Cerebellar cortex (tissue), 1 donor: Measurements from ENCODE around the gene LRRC14B.
A peak's percentile ranks its signal among the peaks of the same experiment; 100 is the strongest.

Experiments
- DNase-seq: peaks from one replicate; pipeline ENCODE4 v3.0.0-alpha.2; 2015; ENCODE audit warnings: low spot score

LRRC14B gene

DNA sequence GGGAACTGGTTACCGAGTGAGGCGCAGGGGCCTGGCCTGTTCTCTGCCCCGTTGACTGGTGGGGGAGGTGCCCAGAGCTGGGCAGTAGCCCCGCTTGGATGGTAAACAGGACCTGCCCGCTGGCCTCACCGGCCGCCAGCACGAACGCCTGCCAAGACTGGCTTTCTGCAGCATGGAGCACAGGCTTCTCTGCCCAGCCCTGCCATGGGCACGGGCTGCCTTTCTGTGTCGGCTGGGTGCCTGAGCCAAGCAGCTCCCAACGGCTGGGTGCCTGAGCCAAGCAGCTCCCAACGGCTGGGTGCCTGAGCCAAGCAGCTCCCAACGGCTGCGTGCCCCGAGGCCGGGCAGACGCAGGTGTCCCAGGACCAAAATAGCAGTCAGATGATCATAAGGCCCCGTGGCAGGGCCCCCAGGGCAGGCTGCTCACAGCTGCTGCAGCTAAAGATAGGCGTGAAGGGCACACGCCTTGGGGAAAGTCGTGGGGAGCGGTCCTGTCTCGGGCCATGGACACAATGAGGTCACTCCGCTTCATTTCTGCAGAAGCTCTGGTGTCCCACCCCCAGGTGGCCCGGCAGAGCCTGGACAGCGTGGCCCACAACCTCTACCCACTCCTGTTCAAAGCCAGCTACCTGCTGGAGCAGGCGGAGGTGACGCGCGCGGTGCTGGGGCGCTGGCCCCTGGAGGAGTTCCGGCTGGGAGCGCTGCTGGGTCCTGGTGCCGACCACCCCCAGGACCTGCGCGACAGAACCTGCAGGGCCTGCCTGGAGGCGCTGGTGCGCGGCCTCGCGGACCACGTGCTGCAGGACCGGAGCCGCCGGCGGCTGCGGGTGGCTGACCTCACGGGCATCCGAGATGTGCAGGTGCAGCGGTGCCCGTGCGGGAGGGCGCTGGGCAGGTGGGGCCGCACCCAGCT is at the start of gene LRRC14B:
Gene LRRC14B (plus strand): TSS at position 460 of the 913 bp plus-strand sequence. CDS start 44 bp downstream, at position 504.
- DNase-seq = peak; percentile 86

DNA sequence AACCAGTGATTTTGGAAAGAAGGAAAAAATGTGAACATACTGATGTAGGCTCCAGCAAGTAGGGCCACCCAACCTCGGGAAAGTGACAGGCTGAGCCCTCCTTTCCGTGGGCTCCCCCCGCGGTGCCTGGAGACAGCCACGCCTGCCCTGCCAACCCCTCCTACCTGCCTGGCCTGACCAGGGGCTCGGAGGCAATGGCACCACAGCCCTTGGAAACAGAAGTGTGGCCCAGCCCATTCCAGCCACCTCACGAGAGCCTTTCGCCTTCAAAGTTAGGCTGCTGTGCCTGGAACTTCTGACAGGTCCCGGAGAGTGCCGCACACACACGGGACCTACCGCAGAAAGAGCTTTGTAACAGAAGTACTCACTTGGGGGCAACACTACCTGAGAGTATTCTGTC is 49.5 kb upstream of the LRRC14B start:
- DNase-seq = no peak

DNA sequence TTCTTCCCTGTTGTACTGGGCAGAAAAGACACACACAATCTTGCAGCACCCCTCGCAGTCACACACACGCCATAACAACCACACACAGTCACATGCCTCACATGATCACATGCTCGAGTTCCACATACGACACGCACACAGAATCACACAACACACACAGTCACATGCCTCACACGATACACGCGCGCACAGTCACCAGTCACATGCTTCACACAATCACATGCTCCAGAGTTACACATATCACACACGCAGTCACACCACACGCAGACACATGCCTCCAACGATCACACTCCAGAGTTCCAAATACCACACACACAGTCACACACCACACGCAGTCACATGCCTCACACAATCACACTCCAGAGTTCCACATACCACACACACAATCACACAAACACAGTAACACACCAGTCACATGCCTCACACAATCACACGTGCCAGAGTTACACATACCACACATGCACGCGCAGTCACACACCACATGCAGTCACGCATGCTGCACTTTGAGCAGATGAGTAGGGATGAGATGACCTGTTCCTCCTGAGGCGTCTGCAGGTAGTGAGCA is 49.0 kb upstream of the LRRC14B start:
- no peak for DNase-seq

DNA sequence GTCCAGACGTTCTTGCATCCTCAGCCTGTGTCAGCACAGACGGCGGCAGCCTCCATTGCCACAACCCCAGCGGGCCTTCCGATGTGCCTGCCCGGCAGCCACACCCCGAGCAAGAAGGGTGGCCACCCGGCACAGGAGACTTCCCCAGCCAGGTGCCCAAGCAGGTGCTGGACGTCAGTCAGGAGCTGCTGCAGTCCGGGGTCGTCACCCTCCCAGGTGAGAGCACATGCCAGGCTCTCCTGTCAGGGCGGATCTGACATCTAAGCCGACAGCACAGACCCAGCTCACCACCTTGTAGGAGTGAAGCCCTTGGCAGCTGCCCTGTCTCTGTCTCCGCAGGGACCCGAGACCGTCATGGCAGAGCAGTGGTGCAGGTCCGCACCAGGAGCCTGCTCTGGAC is 48.3 kb upstream of the LRRC14B start:
- DNase-seq = no peak

DNA sequence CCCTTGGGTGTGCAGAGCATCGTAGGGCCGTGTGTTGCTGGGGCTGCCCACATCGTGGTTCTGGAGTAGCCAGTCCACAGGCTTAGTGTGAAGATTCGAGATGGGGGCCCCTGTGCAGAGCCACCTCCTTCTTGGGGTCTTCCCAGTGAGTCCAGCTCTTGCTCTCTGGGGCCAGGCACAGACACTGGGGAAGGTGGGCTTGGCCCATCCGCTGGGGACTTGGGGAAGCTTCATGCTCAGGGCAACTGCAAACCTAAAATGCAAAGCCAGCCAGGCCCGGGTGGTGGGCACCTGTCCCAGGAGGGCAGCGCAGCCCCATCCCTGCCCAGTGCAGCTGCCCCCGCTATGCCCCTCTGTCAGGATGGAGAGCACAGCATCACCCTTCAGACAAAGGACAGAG is 46.4 kb upstream of the LRRC14B start:
- DNase-seq = no peak

DNA sequence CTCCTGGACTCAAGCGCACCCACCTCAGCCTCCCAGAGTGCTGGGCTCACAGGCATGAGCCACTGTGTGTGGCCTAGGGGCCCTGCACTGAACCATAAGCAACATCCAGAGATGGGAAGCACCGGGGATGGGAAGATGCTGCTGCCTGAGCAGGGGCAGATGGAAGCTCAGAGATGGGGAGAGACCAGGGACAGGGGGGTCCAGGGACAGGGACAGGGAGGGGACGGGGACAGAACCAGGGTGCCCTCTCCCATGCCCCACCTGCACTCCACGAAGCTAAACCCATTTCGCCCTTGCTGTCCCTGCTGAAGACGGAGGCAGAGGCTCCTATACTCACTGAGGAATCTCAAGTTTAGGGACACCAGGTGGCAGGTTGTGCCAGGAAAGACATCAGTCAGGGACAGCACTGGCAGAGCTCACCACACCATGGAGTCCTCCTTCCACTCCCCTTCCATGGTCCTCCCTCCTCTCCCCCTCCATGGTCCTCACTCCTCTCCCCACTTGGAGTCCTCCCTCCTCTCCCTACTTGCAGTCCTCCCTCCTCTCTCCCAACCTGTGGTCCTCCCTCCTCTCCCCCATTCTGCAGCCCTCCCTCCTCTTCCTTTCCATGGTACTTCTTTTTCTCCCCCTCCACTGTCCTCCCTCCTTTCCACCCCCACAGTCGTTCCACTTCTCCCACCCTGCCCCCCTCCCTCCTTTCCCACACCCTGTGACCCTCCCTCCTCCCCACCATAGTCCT is 45.5 kb upstream of the LRRC14B start:
- DNase-seq = no peak

DNA sequence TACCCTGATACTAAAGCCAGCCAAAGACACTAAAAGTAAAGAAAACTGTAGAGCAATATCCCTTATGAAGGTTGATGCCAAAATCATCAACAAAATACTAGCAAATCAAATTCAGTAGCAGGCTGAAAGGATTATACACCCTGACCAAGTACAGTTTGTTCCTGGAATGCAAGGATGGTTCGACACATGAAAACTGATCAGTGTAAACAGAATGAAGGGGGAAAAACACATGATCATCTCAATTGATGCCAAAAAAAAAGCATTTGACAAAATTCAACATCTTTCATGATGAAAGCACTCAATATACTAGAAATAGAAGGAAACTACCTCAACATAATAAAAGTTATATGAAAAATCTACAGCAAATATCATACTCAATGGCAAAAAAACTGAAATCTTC is 43.5 kb upstream of the LRRC14B start:
- DNase-seq = no peak

DNA sequence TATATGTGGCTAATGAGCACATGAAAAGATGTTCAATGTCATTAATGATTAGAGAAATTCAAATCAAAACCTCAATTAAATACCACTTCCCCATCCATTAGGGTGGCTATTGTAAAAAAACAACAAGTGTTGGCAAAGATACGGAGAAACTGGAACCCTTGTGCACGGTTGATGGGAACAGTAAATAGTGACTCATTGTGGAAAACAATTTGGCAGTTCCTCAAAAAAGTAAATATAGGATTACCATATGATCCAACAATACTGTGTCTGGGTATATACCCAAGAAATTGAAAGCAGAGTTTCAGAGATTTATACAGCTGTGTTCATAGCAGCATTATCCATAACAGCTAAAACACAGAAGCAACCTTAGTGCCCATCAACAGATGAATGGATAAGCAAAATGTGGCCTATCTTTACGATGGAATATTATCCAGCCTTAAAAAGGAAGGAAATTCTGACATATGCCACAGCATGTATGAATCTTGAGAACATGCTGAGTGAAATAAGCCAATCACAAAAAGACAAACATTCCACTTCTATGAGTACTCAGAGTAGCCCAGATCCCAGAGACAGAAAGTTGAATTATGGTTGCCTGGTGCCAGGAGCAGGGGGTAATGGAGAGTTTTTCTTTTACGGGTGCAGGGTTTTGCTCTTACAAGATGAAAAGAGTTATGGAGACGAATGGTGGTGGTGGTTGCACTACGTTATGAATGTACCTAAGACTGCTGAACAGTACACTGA is 41.4 kb upstream of the LRRC14B start:
- DNase-seq = no peak

DNA sequence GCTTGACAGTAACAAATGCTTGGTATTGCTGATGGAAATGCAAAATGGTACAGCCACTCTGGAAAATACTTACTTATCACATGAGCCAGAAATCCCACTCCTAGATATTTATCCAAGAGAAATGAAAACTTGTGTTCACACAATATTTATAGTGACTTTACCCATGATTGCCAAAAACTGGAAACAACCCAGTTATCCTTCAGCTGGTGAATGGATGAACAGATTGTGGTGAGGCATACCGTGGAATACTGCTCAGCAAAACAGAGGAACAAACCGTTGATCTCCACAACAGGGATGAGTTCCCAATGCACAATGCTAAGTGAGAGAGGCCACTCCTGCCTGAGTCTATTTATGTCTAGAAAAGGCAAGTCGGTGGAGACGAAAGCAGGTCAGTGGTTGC is 40.5 kb upstream of the LRRC14B start:
- no peak for DNase-seq

DNA sequence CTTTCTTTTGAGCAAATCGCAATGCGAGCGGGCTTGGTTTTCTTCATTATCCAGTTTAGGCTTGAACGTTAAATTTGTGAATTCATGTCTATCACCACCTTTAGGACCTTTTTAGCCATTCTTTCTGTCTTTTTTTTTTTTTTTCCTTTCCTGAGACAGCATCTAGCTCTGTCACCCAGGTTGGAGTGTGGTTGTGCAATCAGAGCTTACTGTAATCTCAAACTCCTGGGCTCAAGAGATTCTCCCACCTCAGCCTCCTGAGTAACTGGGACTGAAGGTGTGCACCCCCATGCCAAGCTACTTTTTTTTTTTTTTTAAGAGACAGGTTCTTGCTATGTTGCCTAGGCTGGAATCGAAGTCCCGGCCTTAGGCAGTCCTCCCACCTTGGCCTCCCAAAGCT is 39.2 kb upstream of the LRRC14B start:
- DNase-seq = no peak

DNA sequence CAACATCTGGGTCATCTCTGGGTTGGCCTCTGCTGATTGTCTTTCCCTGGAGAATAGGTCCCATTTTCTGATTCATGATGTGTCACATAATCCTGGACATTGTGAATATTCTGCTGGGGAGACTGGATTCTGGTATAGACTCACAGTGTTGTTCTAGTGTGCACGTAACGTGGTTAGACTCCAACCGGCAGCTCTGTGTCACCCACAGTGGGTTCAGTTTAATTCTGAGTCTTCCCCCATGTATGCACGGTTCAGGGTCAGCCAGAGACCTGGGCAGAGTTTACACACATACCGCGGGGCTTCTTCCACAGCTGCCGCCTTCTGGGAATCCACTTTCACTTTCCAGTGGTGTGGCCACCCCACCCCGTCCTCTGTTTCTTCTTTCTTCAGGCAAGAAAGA is 38.0 kb upstream of the LRRC14B start:
- no peak for DNase-seq

DNA sequence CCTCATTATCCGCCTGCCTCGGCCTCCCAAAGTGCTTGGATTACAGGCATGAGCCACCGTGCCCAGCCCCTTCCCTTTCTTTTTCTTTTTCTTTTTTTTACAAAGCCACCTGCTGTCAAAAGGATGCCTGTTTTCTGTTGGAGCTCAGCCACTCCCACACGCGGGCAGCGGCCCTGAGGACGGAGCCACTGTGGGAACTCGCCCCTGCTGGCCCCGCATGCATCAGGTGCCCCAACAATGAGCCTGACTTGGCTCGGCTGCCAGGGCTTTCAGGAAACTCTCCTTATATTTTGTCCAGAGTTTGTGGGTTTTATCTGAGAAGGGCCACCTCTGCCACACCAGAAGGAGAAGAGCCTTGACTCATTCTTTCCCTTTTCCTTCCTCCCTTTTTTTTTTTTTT is 37.1 kb upstream of the LRRC14B start:
- no peak for DNase-seq

DNA sequence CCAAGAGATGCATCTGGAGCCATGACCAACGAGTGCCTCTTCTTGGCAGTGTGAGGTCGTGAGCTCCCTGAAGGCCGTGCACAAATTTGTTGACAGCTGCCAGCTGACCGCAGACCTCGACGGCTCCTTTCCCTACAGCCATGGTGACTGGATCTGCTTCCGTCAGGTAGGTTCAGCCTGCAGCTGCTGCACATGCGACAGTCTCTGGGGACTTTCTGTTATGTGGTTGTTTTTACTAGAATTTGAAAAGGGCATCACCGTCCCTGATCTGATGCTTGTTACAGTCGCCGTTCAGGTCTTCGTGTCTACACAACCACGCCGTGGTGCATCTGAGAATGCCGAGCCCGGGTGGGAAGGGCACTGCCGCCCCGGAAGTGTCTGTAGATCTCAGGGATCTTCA is 36.5 kb upstream of the LRRC14B start:
- DNase-seq = no peak

DNA sequence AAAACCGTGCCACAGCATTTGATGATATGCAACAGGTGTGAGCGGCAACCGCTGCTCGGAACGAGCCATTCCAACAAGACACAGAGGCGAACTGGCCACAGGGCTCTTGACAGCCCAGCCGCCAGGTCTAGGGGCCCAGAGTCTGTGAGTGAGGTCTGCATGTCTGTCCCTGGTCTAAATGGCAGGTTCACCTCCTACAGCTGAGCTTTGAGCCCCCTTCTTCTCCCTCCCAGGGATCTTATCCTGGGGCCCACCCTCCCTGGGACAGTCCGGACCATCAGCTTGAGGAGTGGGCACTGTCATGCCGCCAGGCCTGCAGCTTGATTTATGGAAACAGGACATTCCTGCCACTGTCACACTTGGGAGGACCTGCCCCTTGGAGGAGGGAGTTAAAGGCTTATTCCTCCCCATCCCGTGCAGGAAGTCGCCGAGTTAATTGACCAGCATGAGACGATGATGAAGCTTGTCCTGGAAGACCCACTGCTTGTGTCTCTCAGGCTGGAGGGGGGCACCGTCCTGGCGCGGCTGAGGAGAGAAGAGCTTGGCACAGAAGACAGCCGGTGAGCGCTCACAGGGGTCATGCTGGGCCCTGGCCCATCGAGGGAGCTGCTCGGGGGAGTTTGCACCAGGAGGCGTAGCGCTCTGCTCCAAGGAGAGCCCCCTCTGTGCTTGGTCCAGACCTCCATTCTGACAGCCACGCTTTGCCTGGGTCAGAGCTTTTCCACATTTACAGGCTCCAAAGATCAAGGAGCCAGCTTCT is 35.5 kb upstream of the LRRC14B start:
- no peak for DNase-seq

DNA sequence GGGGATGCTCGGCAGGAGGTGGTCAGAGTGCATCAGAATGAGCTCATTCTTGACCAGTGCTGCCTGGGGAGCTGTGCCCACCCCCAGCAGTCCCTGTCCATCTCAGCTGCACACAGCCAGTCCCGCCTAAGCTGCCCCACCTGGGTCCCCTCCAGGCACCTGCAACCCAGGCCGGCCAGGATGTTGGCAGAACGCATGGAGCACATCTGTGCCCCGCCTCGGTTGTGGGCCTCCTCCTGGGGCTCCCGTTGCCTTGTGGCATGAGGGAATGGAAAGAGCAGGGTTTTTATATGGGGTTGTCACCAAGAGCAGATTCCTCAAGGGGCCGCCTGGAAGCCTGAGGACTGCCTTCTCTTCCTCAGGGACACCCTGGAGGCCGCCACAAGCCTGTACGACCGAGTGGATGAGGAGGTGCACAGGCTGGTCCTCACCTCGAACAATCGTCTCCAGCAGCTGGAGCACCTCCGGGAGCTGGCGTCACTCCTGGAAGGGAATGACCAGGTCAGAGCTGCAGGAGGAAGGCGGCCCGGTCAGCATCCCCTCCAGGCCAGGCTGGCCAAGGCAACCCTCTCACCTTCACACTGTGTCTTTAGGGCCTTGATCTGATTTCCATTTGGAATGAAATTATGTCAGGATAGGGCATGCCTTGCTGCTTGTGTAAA is 34.8 kb upstream of the LRRC14B start:
- DNase-seq = no peak

DNA sequence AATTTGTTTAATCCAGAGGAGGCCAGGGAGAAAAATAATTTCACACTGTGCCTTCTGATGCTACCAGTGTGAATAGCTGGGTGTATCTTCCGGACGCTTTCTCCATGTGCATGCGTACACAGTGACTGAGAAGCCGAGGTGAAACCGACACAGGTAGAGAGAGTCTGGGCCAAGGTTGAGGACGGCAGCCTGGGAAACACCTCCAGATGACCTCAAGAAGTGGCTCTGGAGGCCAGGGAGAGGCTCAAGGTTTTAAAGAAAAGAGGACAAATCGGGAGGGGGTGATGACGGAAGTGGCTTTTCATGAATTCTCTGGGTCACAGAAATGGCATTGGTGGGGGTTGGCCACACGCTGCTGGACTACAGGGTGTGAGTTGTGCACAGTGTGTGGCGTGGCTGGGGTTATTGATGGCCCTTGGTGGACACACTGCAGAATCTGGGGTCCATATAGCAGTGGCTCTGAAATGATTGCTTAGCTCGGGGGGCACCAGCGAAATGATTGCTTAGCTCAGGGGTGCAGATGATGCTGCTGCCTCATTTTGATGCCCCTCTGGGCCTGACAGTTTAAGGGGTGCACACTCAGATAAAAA is 34.1 kb upstream of the LRRC14B start:
- no peak for DNase-seq

DNA sequence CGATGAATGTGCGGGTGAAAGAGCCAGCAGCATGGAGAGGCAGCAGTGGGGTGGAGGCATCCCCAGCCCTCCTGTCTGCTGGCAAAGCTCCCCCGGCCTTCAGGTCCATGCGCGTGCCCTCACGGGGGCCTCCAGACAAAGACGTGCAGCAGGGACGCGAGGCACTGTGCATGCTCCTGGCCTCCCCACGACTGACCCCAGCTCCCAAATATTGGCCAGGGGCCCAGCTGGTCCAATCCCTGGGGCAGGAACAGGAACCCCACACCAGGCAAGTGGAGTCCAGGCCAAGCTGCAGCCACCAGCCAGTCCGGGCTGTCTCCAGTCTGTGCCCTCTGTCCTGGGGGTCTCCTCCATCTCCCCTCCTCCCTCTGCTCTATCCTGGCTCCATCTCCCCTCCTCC is 33.5 kb upstream of the LRRC14B start:
- no peak for DNase-seq

DNA sequence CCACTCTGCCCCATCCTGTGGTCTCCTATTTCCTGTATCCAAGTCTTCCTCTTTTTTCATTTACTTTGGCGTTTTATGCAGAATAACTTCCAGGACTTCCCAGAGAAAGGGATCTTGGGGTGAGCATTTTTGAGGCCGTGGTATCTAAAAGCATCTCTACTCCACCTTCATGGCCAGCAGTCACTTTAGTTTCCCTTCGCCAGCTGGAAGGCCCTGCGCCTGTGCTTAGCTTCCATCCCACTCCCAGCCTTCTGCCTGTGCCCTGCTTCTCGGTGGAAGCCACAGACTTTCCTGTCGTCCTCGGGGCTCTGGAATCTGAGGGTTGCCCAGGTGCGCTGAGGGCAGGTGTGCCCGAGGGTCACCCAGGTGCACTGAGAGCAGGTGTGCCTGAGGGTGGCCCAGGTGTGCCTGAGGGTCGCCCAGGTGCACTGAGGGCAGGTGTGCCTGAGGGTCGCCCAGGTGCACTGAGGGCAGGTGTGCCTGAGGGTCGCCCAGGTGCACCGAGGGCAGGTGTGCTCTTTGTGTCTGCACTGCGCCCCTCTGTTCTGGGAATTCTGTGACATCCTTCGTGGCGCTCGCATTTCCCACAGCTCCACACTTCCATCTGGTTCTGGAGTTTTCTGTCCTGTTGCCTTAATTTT is 32.4 kb upstream of the LRRC14B start:
- no peak for DNase-seq

DNA sequence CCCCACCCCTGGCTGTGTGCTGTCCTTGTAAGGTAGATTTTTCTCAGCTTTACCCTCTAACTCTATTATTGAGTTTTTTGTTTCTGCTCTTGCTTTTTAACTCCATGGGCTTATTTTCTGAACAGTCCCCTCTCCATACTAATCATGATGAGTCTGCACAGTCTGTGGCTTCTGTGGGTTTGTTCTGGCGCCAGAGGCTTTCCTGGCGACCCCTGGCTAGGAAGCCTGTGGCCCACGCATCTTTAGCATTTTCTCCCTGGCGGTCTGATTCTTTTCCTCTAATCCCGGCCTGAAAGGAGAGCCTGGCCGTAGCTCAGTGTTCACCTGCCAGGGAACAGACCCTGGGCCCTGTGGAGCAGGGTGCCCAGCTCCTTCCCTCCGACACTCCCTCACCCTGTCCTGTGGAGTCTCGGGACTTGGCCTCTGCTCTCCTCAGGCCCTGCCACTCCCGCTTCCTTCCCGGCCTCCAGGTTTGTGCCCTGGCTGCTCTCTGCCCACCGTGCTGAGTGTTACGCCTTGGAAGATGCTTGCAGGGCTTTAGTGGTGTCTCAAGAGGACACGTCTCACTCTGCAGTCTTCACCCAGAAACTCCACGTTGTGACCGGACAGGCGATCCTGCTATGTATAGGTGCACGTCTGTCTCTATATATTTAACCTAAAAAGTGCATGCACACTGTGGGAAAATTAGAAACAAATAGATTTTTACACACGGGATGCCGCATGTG is 31.7 kb upstream of the LRRC14B start:
- DNase-seq = no peak

DNA sequence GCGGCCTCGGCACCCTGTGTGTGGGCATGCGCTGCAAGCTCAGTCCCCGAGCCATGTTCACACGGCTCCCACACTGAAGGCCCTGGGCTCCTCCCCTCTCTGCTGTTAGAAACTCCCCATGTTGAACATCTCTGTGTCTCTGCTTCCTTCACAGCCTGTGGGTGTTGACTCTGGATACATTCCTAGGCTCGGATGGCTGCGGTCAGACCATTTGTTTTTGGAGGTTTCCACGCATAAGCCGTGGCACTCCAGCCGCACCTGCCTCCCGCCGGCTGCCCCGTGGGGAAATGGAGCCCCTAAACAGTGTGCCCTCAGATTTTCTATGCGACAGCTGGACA is 31.2 kb upstream of the LRRC14B start:
- no peak for DNase-seq
